Measurements from ENCODE around the gene GGT7. TPM values are rescaled to one million over a fixed set of nuclear protein-coding genes. Genes with fewer than 3 reads are reported as not detected.

The GGT7 gene
- total and polyA plus RNA-seq, 9 of the 15 experiments (the other 6 are each of a cell fraction or from before 2014, with no cell fraction given): 0.04 to 18.3 (median 5.9) TPM

DNA sequence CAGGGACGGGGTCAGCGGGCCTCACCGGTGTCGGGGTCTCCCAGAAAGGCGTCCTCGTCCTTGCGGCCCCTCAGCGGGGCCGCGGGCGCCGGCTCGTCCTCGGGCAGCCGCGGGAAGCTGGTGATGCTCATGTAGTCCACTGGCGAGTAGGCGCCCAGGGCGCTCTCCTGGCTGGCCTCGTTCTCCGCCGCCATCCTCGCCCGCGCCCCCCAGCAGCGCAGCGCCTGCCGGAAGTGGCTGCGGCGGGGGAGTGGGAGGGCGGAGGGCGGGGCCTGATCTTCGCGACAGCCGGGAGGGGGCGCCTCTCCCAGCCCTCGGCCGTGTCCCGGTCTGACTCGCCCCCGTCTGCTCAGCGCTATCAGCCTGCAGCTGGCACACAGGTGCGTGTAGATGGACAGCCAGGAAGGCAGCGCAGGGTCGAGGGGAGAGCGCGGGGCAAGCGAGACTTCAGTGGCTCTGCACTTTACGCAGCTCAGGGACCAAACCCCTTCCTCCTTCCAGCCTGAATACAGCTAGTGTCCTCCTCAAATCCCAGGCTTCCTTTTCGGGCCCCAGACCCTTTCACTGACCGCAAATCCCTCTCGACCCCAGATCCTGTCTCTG lies at the start of gene GGT7 (continued):
- TF ChIP-seq, protein P1, sequence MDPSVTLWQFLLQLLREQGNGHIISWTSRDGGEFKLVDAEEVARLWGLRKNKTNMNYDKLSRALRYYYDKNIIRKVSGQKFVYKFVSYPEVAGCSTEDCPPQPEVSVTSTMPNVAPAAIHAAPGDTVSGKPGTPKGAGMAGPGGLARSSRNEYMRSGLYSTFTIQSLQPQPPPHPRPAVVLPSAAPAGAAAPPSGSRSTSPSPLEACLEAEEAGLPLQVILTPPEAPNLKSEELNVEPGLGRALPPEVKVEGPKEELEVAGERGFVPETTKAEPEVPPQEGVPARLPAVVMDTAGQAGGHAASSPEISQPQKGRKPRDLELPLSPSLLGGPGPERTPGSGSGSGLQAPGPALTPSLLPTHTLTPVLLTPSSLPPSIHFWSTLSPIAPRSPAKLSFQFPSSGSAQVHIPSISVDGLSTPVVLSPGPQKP (CRISPR knock-in tag; IDR thresholded peaks at IDR 0.05): no peak
- TF ChIP-seq HMG20B (CRISPR knock-in tag; IDR thresholded peaks at IDR 0.05) (no peak), HSF4 (CRISPR knock-in tag; IDR thresholded peaks at IDR 0.05; ENCODE audit: borderline replicate concordance) (no peak), ARNT (IDR thresholded peaks at IDR 0.05) (no peak), ZNF347 (CRISPR knock-in tag; IDR thresholded peaks at IDR 0.05; ENCODE audit: low read depth) (no peak), CBX2 (IDR thresholded peaks at IDR 0.05; ENCODE audit: insufficient read depth, low read length, poor library complexity, severe bottlenecking) (no peak), HNRNPL (IDR thresholded peaks at IDR 0.05; ENCODE audit: low read depth, low read length) (no peak), SP1 (CRISPR knock-in tag; IDR thresholded peaks at IDR 0.05) (peak; percentile 96), ZNF316 (IDR thresholded peaks at IDR 0.05) (no peak), GABPA (tag; conservative IDR thresholded peaks at IDR 0.05; ENCODE audit: low read depth) (peak; percentile 90), ZNF165 (CRISPR knock-in tag; IDR thresholded peaks at IDR 0.05; ENCODE audit: borderline replicate concordance) (0 out of 2 replicates have a peak, but pooled peaks have one; percentile 43), GTF2E2 (tag; IDR thresholded peaks at IDR 0.05) (no peak), KLF10 (CRISPR knock-in tag; IDR thresholded peaks at IDR 0.05) (no peak), RBM15 (IDR thresholded peaks at IDR 0.05; ENCODE audit: insufficient read depth, low read length) (no peak)
- TF ChIP-seq, protein P2, sequence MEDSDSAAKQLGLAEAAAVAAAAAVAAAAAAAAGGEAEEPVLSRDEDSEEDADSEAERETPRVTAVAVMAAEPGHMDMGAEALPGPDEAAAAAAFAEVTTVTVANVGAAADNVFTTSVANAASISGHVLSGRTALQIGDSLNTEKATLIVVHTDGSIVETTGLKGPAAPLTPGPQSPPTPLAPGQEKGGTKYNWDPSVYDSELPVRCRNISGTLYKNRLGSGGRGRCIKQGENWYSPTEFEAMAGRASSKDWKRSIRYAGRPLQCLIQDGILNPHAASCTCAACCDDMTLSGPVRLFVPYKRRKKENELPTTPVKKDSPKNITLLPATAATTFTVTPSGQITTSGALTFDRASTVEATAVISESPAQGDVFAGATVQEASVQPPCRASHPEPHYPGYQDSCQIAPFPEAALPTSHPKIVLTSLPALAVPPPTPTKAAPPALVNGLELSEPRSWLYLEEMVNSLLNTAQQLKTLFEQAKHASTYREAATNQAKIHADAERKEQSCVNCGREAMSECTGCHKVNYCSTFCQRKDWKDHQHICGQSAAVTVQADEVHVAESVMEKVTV (CRISPR knock-in tag; IDR thresholded peaks at IDR 0.05): no peak
- TF ChIP-seq, protein P3, sequence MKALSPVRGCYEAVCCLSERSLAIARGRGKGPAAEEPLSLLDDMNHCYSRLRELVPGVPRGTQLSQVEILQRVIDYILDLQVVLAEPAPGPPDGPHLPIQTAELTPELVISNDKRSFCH (CRISPR knock-in tag; IDR thresholded peaks at IDR 0.05): no peak
- TF ChIP-seq, protein P3 (tag; IDR thresholded peaks at IDR 0.05): no peak
- TF ChIP-seq, protein P4, sequence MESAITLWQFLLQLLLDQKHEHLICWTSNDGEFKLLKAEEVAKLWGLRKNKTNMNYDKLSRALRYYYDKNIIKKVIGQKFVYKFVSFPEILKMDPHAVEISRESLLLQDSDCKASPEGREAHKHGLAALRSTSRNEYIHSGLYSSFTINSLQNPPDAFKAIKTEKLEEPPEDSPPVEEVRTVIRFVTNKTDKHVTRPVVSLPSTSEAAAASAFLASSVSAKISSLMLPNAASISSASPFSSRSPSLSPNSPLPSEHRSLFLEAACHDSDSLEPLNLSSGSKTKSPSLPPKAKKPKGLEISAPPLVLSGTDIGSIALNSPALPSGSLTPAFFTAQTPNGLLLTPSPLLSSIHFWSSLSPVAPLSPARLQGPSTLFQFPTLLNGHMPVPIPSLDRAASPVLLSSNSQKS (CRISPR knock-in tag; IDR thresholded peaks at IDR 0.05): no peak
- TF ChIP-seq, protein P5, sequence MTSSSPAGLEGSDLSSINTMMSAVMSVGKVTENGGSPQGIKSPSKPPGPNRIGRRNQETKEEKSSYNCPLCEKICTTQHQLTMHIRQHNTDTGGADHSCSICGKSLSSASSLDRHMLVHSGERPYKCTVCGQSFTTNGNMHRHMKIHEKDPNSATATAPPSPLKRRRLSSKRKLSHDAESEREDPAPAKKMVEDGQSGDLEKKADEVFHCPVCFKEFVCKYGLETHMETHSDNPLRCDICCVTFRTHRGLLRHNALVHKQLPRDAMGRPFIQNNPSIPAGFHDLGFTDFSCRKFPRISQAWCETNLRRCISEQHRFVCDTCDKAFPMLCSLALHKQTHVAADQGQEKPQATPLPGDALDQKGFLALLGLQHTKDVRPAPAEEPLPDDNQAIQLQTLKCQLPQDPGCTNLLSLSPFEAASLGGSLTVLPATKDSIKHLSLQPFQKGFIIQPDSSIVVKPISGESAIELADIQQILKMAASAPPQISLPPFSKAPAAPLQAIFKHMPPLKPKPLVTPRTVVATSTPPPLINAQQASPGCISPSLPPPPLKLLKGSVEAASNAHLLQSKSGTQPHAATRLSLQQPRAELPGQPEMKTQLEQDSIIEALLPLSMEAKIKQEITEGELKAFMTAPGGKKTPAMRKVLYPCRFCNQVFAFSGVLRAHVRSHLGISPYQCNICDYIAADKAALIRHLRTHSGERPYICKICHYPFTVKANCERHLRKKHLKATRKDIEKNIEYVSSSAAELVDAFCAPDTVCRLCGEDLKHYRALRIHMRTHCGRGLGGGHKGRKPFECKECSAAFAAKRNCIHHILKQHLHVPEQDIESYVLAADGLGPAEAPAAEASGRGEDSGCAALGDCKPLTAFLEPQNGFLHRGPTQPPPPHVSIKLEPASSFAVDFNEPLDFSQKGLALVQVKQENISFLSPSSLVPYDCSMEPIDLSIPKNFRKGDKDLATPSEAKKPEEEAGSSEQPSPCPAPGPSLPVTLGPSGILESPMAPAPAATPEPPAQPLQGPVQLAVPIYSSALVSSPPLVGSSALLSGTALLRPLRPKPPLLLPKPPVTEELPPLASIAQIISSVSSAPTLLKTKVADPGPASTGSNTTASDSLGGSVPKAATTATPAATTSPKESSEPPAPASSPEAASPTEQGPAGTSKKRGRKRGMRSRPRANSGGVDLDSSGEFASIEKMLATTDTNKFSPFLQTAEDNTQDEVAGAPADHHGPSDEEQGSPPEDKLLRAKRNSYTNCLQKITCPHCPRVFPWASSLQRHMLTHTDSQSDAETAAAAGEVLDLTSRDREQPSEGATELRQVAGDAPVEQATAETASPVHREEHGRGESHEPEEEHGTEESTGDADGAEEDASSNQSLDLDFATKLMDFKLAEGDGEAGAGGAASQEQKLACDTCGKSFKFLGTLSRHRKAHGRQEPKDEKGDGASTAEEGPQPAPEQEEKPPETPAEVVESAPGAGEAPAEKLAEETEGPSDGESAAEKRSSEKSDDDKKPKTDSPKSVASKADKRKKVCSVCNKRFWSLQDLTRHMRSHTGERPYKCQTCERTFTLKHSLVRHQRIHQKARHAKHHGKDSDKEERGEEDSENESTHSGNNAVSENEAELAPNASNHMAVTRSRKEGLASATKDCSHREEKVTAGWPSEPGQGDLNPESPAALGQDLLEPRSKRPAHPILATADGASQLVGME (CRISPR knock-in tag; IDR thresholded peaks at IDR 0.05): no peak
